ENCODE measurements around the gene SHC4.

Gene SHC4

DNA sequence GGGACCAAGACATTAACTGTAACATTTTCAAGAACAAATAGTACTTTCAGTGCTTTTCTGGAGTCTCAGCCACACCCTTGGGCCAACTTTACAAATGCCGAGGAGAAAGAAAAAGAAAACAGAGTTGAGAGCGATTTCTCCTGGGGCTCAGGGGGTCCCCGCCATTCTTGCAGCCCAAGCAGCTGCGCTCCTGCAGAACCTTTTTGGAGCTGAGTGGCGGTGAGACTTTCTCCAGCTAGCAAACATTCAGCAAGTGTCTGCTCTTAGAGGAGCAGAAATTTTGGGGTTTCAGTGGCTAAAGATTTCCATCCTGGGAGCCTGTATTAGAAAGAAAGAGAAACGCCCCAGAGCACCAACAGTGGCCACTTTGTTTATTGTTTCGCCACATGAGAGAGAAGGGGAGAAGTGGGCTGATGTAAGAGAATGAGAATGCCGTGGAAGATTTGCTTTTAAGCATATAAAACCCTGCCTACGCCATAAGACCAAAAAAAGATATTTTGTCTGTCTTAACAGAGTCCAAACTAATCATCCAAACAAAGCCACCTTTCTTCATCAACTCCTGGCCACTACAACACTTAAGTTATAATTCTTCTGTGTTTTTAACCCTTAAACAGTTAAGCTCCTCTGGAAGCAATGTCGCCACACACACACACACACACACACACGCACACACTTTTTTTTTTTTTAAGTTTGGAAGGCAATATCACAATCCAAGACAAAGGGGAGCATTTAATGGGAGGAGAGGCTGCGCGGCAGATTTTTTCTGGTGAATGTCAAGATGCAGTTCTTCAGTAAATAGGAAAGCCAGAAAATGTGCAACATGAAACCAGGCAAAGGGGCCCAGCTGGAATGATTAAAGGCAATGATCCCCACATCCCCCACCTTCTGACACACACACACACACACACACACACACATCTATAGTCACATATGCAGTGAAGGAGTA, 66.6 kb downstream of the SHC4 start:
- no peak for DNase-seq
- Mint-ChIP-seq H3K4me1 (no peaks in the 10 kb centered on the region), H3K4me3 (no peak overlapping the region), H3K36me3 (no peaks in the 10 kb centered on the region), H3K27ac (no peak overlapping the region), H3K9me3 (no peaks in the 10 kb centered on the region), H3K27me3 (peaks cover 29% of the 10 kb centered on the region)
- CTCF ChIA-PET: interaction anchor here (1.4 kb wide), 1 partner anchor 78 kb away, joined by 4 read pairs; no protein-coding TSS in a partner anchor

- Mint-ChIP-seq H3K36me3 (no peaks in the 10 kb centered on the region), H3K4me1 (no peaks in the 10 kb centered on the region), H3K27ac (no peak overlapping the region), H3K4me3 (no peak overlapping the region), H3K27me3 (peaks cover 24% of the 10 kb centered on the region), H3K9me3 (no peaks in the 10 kb centered on the region)
- no peak for DNase-seq
- CTCF ChIA-PET: interaction anchor here (0.6 kb wide), 1 partner anchor 44 kb away, joined by 3 read pairs; no protein-coding TSS in a partner anchor
Observed at GRCh38 chr15:48893311-48893710, 70.4 kb downstream of the SHC4 start.

DNA sequence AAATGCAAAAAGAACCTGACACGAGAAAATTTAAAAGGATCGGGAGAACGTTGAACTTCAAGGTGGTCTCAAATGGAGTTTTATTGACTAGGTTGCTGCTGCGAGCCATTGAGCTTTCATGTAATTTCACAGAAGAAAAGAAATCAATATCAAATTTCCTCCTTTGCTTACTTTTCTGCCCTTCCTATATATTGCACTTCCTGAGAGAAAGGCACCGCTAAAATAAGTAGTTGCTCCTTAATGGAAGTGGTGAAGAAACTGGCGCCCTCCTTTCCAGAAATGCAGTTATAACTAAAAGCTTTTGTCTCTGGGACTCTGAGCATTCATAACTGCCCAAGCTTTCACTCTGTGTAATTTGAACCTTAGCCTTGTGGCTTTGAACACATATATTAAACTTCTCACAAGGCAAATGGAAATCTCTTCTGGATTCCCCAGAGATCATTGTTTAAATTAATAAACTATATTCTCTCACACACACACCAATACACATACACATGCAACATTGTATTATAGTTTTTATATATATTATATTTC, 72.4 kb downstream of the SHC4 start:
- H3K4me3 Mint-ChIP-seq: no peak overlapping the region
- H3K27ac Mint-ChIP-seq: no peak overlapping the region
- H3K36me3 Mint-ChIP-seq: no peaks in the 10 kb centered on the region
- CTCF ChIA-PET: interaction anchor here (0.8 kb wide), 1 partner anchor 75 kb away, joined by 3 read pairs; no protein-coding TSS in a partner anchor
- no peaks in the 10 kb centered on the region for H3K4me1 Mint-ChIP-seq
- DNase-seq: no peak
- H3K9me3 Mint-ChIP-seq: no peaks in the 10 kb centered on the region
- H3K27me3 Mint-ChIP-seq: peaks cover 16% of the 10 kb centered on the region

DNA sequence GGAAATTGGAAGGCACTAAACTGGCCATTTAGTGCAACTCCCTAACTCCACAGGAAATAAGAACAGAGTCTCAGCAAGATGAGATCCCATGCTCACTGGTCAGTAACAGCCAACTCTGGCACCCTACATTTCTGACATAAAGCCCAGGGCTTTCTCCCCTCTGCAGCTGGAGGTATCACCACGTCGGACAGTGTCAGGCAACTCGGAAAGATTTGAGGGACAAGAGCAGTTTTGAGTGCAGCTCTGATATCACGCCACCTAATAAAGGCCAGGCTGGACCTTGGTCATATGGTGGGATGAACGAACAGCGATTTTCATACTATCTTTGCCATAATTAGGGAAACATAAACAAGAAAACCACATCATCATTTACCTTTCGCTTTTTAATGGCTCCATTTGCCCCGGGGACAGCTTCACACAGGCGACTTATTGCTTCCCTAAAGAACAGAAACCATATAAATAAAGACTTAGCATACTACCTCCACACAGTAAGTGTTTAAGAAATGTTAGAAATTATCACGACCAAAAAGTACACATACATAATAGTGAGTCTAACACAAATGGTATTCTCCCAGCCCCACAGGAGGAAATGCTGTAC, 73.2 kb downstream of the SHC4 start:
- no peaks in the 10 kb centered on the region for H3K4me1 Mint-ChIP-seq
- no peaks in the 10 kb centered on the region for H3K9me3 Mint-ChIP-seq
- CTCF ChIA-PET: interaction anchor here (0.8 kb wide), 1 partner anchor 76 kb away, joined by 3 read pairs; no protein-coding TSS in a partner anchor
- peaks cover 10% of the 10 kb centered on the region for H3K27me3 Mint-ChIP-seq
- DNase-seq: no peak
- no peak overlapping the region for H3K27ac Mint-ChIP-seq
- no peak overlapping the region for H3K4me3 Mint-ChIP-seq
- no peaks in the 10 kb centered on the region for H3K36me3 Mint-ChIP-seq

- no peaks in the 10 kb centered on the region for H3K4me1 Mint-ChIP-seq
- H3K4me3 Mint-ChIP-seq: no peak overlapping the region
- DNase-seq: no peak
- no peaks in the 10 kb centered on the region for H3K9me3 Mint-ChIP-seq
- H3K27ac Mint-ChIP-seq: no peak overlapping the region
- H3K36me3 Mint-ChIP-seq: no peaks in the 10 kb centered on the region
- CTCF ChIA-PET: no interaction called here
- peaks cover 9% of the 10 kb centered on the region for H3K27me3 Mint-ChIP-seq
Observed at GRCh38 chr15:48889925-48890324, 73.8 kb downstream of the SHC4 start.

GRCh38 chr15:48888836-48889235, 74.9 kb downstream of the SHC4 start:
- no peak for DNase-seq
- H3K4me3 Mint-ChIP-seq: no peak overlapping the region
- no peaks in the 10 kb centered on the region for H3K36me3 Mint-ChIP-seq
- CTCF ChIA-PET: interaction anchor here (0.8 kb wide), 1 partner anchor 8 kb away, joined by 3 read pairs; no protein-coding TSS in a partner anchor
- peaks cover 7% of the 10 kb centered on the region for H3K27me3 Mint-ChIP-seq
- no peaks in the 10 kb centered on the region for H3K9me3 Mint-ChIP-seq
- H3K4me1 Mint-ChIP-seq: no peaks in the 10 kb centered on the region
- no peak overlapping the region for H3K27ac Mint-ChIP-seq

DNA sequence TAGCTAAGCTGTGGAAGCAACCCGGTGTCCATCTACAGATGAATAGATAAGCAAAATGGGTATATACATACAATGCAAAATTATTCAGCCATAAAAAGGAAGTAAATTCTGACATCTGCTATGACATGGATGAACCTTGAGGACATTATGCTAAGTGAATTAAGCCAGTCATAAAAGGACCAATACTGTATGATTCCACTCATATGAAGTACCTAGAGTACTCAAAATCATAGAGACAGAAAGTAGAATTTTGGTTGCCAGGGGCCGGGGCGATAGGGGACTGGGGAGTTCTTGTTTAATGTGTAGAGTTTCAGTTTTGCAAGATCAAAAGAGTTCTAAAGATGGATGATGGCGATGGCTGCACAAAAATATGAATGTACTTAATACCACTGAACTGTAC, 75.5 kb downstream of the SHC4 start:
- Mint-ChIP-seq H3K36me3 (no peaks in the 10 kb centered on the region), H3K27ac (no peak overlapping the region), H3K9me3 (no peaks in the 10 kb centered on the region), H3K4me1 (no peaks in the 10 kb centered on the region), H3K4me3 (no peak overlapping the region), H3K27me3 (peaks cover 7% of the 10 kb centered on the region)
- CTCF ChIA-PET: no interaction called here
- DNase-seq: no peak

DNA sequence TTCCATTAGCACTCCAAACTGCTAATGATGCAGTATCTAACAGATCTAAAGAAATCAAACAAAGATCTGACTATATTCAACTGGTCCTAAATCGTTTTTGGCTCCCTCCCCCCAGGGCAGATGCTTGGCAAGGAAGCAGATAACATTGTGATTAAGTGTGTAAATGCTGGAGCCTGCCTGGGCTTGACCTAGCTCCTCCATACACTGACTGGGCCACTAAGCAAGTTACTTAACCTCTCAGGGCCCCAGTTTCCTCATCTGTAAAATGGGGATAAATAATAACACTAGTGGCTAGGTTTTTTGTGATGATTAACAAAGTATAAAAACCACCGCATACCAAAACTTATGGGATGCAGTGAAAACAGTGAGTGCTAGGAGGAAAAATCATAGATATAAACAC, 76.6 kb downstream of the SHC4 start:
- CTCF ChIA-PET: no interaction called here
- DNase-seq: no peak
- Mint-ChIP-seq H3K4me3 (no peak overlapping the region), H3K27ac (no peak overlapping the region), H3K36me3 (no peaks in the 10 kb centered on the region), H3K4me1 (no peaks in the 10 kb centered on the region), H3K9me3 (no peaks in the 10 kb centered on the region), H3K27me3 (peaks cover 7% of the 10 kb centered on the region)

DNA sequence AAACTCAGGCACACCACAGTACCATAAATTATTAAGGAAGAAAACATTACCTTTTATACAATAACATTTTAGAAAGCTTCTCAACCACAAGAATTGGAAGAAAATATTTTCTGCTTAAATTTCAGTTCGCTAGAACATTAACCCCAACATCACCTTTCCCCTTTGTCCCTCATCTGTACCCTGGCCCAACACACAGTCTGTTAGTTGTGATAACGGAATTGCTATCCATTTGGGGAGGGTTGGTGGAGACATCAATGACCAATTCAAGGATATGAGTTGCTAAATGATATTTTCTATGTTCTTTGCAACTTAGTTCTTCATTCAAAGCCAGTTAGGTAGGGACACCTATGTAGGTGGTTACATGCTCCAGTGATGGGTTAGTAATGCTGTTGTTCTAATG, 80.0 kb downstream of the SHC4 start:
- no peak overlapping the region for H3K27ac Mint-ChIP-seq
- DNase-seq: no peak
- no peaks in the 10 kb centered on the region for H3K9me3 Mint-ChIP-seq
- H3K27me3 Mint-ChIP-seq: peaks cover 7% of the 10 kb centered on the region
- H3K4me3 Mint-ChIP-seq: no peak overlapping the region
- CTCF ChIA-PET: no interaction called here
- peaks cover 12% of the 10 kb centered on the region for H3K36me3 Mint-ChIP-seq
- H3K4me1 Mint-ChIP-seq: peaks cover 18% of the 10 kb centered on the region

GRCh38 chr15:48880070-48880634, 83.6 kb downstream of the SHC4 start:
- no peaks in the 10 kb centered on the region for H3K9me3 Mint-ChIP-seq
- no peak for DNase-seq
- H3K4me1 Mint-ChIP-seq: peaks cover 34% of the 10 kb centered on the region
- CTCF ChIA-PET: interaction anchor here (1.1 to 2.9 kb wide), 4 partner anchors 9 to 542 kb away, joined by 3 to 19 read pairs (median 4); partner anchors contain the start of gene SHC4
- H3K4me3 Mint-ChIP-seq: peak overlapping the region; percentile 7
- H3K27me3 Mint-ChIP-seq: peaks cover 7% of the 10 kb centered on the region
- H3K36me3 Mint-ChIP-seq: peaks cover 20% of the 10 kb centered on the region
- H3K27ac Mint-ChIP-seq: no peak overlapping the region

- Mint-ChIP-seq H3K4me1 (peaks cover 34% of the 10 kb centered on the region), H3K9me3 (no peaks in the 10 kb centered on the region), H3K4me3 (peak within 1 kb of the TSS; percentile 93)
Observed at GRCh38 chr15:48877630-48878595, 85.8 kb downstream of the SHC4 start, which contains the start of gene EID1. Gene EID1 (plus strand): TSS chr15:48878134. CDS start chr15:48878177, 43 bp downstream.

GRCh38 chr15:48876057-48876456, 87.7 kb downstream of the SHC4 start:
- DNase-seq: no peak
- Mint-ChIP-seq H3K36me3 (peaks cover 20% of the 10 kb centered on the region), H3K4me1 (peaks cover 34% of the 10 kb centered on the region), H3K27ac (no peak overlapping the region), H3K27me3 (peaks cover 9% of the 10 kb centered on the region), H3K4me3 (no peak overlapping the region), H3K9me3 (no peaks in the 10 kb centered on the region)
- CTCF ChIA-PET: no interaction called here

More at GRCh38 chr15:48877630-48878595, 85.8 kb downstream of the SHC4 start, which contains the start of gene EID1:
- peak; percentile 94 for DNase-seq
- CTCF ChIA-PET: interaction anchor here (0.8 to 2.9 kb wide), 5 partner anchors 13 to 268 kb away, joined by 3 to 19 read pairs (median 5); partner anchors contain the start of gene SHC4
- peaks cover 5% of the 10 kb centered on the region for H3K27me3 Mint-ChIP-seq
- H3K36me3 Mint-ChIP-seq: peaks cover 20% of the 10 kb centered on the region
- peak within 1 kb of the TSS; percentile 95 for H3K27ac Mint-ChIP-seq

All from activated naive CD4-positive, alpha-beta T cell treated with anti-CD3 and anti-CD28 coated beads, Interleukin-2, amount 10 ng/mL, durations not matched to agents 7 days and 5 days (primary cell).